ENCODE data around the gene KSR2. TPM values are rescaled to one million over a fixed set of nuclear protein-coding genes. Genes with fewer than 3 reads are reported as not detected.

KSR2 gene
- total and polyA plus RNA-seq, 2 of the 4 experiments (the other 2 are of a cell fraction) = not detected

DNA sequence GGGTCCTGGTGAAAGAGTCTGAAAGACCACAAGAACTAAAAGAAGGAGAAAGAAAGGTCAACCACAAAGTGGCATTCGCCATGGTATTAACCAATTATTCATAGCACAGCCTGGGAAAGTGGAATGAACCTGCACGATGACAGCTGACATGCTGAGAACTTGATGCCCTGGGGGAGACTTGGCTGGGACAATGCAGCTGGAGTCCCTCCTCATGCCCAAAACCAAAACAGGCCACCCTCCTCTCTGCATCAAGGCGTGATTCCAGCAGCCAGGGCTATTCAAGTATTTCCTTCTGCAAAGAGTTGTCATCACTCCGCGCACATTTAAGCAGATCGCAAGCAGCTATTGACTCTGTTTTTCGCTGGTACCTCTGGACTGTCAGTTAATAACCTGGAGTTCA is 440.3 kb downstream of the KSR2 start:
- no peak overlapping the region for H3K14ac ChIP-seq (replicated peaks; ENCODE audit: low read depth, low read length)
- CTCF ChIA-PET = no interaction called here
- no peak overlapping the region for H2AFZ ChIP-seq (replicated peaks; ENCODE audit: low read length, poor library complexity)
- H2AK5ac ChIP-seq (ENCODE audit: low read depth, low read length) = no peak overlapping the region
- in situ Hi-C loops (cut with MboI; ENCODE audit: low sequenced_read_pairs) = no loop called here
- DNase-seq (no peak), ATAC-seq (ENCODE audit: low read depth) (no peak)
- no peaks in the 10 kb centered on the region for H3K27me3 ChIP-seq (ENCODE audit: control insufficient read depth, insufficient read depth, low read length)
- H2BK15ac ChIP-seq (ENCODE audit: low read depth, low read length) = no peak overlapping the region
- H3K9ac ChIP-seq (ENCODE audit: low read depth, low read length) = no peak overlapping the region
- H3K18ac ChIP-seq (ENCODE audit: low read depth, low read length) = no peak overlapping the region
- H3K4me1 ChIP-seq (ENCODE audit: control insufficient read depth, insufficient read depth, low read length) = no peaks in the 10 kb centered on the region
- H2BK20ac ChIP-seq (ENCODE audit: low read depth, low read length) = no peak overlapping the region
- H3K27ac ChIP-seq (ENCODE audit: insufficient read depth, low read length) = no peak overlapping the region
- dilution Hi-C loops (cut with HindIII; ENCODE audit: low sequenced_read_pairs, unreplicated experiment) = no loop called here
- WGBS, 2 experiments (ENCODE audit: extremely low coverage in 2 of 2, insufficient read length in 1 of 2) = 81% methylated on average over 4 of the region's 7 CpGs; no CpG with 5 or more reads in 1 of the 2 experiments
- no peak overlapping the region for H4K91ac ChIP-seq (ENCODE audit: insufficient read depth, low read depth, low read length)
- H4K5ac ChIP-seq (ENCODE audit: low read depth, low read length) = no peak overlapping the region
- H3K79me1 ChIP-seq (ENCODE audit: low read depth in 1 of 2, low read length in 2 of 2) = no peaks in the 10 kb centered on the region
- peaks cover 28% of the 10 kb centered on the region for H3K9me3 ChIP-seq (ENCODE audit: control insufficient read depth, insufficient read depth, low read length)
- BruUV-seq (replicated peaks) = no TSS peak
- H3K4me3 ChIP-seq (ENCODE audit: insufficient read depth, low read depth, low read length) = no peak overlapping the region
- no peak overlapping the region for H2AK9ac ChIP-seq (replicated peaks; ENCODE audit: low read depth, low read length, poor library complexity)
- H3K36me3 ChIP-seq (ENCODE audit: control insufficient read depth, insufficient read depth, low read length) = no peaks in the 10 kb centered on the region
- H3K9me1 ChIP-seq (ENCODE audit: insufficient read depth, low read length) = no peaks in the 10 kb centered on the region
- H3K23ac ChIP-seq (ENCODE audit: low read depth, low read length) = no peak overlapping the region
- intact Hi-C loops (cut with micrococcal nuclease) = no loop called here
- H3K56ac ChIP-seq (ENCODE audit: extremely low read depth, insufficient read depth, low read length) = no peak overlapping the region
- no peak overlapping the region for H4K8ac ChIP-seq (ENCODE audit: low read depth in 2 of 2, low read length in 2 of 2)
- H3K4ac ChIP-seq (ENCODE audit: low read depth, low read length) = no peak overlapping the region
- H3K4me2 ChIP-seq (ENCODE audit: low read depth, low read length) = no peak overlapping the region
- no peak overlapping the region for H2BK5ac ChIP-seq (ENCODE audit: low read depth, low read length, poor library complexity, severe bottlenecking)
- H4K20me1 ChIP-seq (ENCODE audit: insufficient read depth, low read length) = no peaks in the 10 kb centered on the region
- POLR2A ChIA-PET (ENCODE audit: unreplicated experiment) = no interaction called here
- no peak overlapping the region for H2BK120ac ChIP-seq (ENCODE audit: low read depth, low read length)
- TF ChIP-seq CEBPB (IDR thresholded peaks at IDR 0.05; ENCODE audit: low read depth, low read length) (no peak), RFX5 (IDR thresholded peaks at IDR 0.05; ENCODE audit: low read depth, low read length) (no peak), RCOR1 (IDR thresholded peaks at IDR 0.05; ENCODE audit: insufficient replicate concordance, low read length) (no peak), MAFK (IDR thresholded peaks at IDR 0.05; ENCODE audit: low read depth, low read length) (no peak), MAZ (IDR thresholded peaks at IDR 0.05; ENCODE audit: borderline replicate concordance, low read depth, low read length) (no peak), CHD1 (IDR thresholded peaks at IDR 0.05; ENCODE audit: low read depth, low read length) (no peak), POLR2A (IDR thresholded peaks at IDR 0.05; ENCODE audit: low read depth, low read length) (no peak), BHLHE40 (IDR thresholded peaks at IDR 0.05; ENCODE audit: low read depth, low read length) (no peak), MXI1 (IDR thresholded peaks at IDR 0.05; ENCODE audit: borderline replicate concordance, low read depth, low read length) (no peak), NFE2L2 (IDR thresholded peaks at IDR 0.05; ENCODE audit: low read depth, low read length) (no peak), RAD21 (IDR thresholded peaks at IDR 0.05; ENCODE audit: low read length) (no peak), SMC3 (IDR thresholded peaks at IDR 0.05; ENCODE audit: low read depth, low read length) (no peak)
- TF ChIP-seq, protein P1, sequence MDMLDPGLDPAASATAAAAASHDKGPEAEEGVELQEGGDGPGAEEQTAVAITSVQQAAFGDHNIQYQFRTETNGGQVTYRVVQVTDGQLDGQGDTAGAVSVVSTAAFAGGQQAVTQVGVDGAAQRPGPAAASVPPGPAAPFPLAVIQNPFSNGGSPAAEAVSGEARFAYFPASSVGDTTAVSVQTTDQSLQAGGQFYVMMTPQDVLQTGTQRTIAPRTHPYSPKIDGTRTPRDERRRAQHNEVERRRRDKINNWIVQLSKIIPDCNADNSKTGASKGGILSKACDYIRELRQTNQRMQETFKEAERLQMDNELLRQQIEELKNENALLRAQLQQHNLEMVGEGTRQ (IDR thresholded peaks at IDR 0.05; ENCODE audit: low read depth, low read length) = no peak
- TF ChIP-seq, protein P2, sequence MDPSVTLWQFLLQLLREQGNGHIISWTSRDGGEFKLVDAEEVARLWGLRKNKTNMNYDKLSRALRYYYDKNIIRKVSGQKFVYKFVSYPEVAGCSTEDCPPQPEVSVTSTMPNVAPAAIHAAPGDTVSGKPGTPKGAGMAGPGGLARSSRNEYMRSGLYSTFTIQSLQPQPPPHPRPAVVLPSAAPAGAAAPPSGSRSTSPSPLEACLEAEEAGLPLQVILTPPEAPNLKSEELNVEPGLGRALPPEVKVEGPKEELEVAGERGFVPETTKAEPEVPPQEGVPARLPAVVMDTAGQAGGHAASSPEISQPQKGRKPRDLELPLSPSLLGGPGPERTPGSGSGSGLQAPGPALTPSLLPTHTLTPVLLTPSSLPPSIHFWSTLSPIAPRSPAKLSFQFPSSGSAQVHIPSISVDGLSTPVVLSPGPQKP (IDR thresholded peaks at IDR 0.05; ENCODE audit: borderline replicate concordance, low read depth, low read length) = no peak
- TF ChIP-seq, protein P3, sequence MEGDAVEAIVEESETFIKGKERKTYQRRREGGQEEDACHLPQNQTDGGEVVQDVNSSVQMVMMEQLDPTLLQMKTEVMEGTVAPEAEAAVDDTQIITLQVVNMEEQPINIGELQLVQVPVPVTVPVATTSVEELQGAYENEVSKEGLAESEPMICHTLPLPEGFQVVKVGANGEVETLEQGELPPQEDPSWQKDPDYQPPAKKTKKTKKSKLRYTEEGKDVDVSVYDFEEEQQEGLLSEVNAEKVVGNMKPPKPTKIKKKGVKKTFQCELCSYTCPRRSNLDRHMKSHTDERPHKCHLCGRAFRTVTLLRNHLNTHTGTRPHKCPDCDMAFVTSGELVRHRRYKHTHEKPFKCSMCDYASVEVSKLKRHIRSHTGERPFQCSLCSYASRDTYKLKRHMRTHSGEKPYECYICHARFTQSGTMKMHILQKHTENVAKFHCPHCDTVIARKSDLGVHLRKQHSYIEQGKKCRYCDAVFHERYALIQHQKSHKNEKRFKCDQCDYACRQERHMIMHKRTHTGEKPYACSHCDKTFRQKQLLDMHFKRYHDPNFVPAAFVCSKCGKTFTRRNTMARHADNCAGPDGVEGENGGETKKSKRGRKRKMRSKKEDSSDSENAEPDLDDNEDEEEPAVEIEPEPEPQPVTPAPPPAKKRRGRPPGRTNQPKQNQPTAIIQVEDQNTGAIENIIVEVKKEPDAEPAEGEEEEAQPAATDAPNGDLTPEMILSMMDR (conservative IDR thresholded peaks at IDR 0.05; ENCODE audit: low read depth, low read length) = no peak

Measured in IMR-90 (cell line).